Dedifferentiated amniotic fluid mesenchymal stem cell (primary cell): ENCODE data around the gene MINDY3.
"Not testable (repeated sequence)": the region's sequence is repeated elsewhere in the genome, so short reads cannot be mapped to it uniquely, and the experiment has no call there.

Source experiments
- DNase-seq: peaks from one replicate; pipeline ENCODE4 v3.0.0-alpha.2; 2016; ENCODE audit errors: extremely low spot score

Gene MINDY3

DNA sequence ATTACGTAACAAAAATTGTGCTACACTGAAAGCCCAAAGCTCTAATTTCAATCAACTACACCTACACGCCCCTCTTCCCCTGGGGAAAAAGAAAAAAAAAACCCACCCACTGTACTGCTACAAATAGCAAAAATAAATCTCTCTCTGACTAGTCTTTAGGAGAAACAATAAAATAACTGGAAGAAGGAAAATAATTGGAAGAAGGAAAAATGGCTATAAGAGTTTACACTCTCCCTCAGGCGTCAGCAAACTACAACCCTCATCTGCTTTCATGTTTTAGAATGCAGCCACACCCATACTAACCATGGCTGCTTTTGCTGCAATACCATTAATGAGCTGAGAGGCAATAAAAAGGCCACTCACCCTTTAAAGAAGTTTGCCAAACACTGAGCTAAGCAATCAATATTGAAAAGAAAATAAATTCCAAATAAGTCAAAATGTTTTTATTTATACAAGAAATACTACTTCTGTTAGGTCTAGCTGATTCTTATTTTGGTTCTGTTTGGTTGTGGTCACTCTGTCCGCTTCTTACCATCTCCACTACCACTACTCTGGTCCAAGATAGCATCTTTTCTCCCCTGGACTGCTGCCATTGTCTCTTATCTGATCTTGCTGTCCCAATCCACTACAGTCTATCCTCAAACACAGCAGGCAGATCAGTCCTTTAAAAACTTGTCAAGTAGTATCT lies 3.8 kb downstream of the MINDY3 start:
- DNase-seq, result no peak

DNA sequence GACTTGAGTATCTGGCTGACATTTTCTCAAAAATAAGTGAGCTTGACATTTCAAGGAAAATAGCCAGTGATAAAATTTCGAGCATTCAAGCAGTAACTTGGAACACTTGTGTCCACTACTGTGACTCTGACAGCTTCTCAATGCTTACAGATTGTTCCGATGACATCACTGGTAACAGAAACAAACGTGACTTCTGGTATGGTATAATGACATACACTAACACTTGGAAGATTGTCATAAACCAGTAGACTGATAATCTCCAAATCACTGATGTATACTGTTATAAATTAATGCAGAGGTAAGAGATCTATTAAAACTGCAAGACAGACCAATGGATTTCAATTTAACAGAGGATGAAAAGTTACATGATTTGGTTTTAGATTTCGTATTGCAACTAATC lies 6.5 kb downstream of the MINDY3 start:
- DNase-seq, result no peak

DNA sequence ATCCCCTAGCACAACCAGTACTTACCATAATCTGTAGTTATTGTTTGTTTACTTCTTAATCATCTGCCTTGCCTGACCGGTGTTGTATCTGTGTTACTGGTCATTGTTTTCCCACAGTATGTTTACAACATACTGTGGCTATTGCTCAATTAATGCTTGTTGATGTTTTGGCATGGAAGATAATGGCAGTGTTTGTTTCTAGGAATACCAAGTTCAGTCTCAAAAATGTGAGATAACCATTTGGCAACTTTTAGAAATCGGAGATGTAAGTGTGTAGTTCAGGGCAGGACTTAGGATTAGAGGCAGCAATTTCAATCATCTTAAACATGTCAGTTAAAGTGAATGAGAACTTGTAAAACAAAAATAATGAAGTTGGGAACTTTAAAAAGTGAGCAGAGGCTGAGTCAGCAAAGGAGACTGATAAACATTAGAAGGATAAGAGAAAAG lies 8.2 kb downstream of the MINDY3 start:
- no peak for DNase-seq

DNA sequence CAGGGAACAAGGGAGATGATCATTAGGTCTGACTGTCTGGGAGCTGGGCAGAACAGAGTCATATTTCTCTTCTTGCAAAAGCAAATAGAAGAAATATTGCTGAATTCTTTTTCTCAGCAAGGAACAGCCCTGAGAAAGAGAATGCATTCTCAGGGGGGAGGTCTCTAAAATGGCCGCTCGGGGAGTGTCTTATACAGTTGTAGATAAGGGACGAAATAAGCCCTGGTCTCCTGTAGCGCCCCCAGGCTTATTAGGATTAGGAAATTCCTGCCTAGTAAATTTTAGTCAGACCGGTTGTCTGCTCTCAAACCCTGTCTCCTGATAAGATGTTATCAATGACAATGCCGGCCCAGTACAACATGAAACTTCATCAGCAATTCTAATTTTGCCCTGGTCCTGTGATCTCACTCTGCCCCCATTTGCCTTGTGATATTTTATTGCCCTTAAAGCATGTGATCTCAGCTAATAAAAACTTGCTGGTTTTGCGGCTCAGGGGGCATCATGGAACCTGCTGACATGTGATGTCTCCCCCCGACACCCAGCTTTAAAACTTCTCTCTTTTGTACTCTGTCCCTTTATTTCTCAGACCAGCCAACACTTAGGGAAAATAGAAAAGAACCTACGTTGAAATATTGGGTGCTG lies 9.8 kb downstream of the MINDY3 start:
- not testable (repeated sequence) for DNase-seq

DNA sequence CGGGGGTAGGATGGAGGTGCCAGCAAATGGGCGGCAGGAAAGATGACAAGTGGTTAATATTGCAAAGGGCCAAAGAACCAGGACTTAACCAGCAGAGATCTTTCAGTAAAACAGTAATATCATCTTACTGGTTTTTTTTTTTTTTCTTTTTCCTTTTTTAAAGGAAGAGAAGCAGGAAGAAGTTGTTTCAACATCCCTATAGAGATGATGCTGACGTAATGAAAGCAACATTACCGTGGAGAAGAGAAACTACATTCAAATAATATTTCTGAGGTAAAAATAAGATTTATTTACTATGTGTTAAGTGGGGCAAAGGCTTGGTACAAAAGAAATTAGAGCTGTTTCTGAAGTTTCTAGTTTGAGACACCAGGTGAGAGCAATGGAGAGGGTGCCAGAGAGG lies 11.0 kb downstream of the MINDY3 start:
- no peak for DNase-seq

DNA sequence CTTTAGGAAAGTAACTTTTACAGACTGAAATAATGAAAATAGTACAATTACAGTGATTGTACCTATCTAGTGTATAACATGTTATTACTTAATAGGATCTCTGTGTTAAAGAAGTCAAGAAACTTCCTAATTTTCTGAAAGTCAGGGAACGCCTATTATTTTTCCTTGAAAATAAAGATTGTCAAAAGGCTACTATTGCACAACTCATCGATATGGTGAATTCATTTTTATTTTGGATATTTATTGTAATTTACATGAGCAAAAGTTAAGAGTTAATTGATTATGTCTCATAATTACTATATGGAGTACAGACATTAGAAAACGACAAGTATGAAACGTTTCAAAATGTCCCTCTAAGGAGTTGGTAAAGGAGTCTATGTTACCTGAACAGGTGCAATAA lies 12.8 kb downstream of the MINDY3 start:
- no peak for DNase-seq

DNA sequence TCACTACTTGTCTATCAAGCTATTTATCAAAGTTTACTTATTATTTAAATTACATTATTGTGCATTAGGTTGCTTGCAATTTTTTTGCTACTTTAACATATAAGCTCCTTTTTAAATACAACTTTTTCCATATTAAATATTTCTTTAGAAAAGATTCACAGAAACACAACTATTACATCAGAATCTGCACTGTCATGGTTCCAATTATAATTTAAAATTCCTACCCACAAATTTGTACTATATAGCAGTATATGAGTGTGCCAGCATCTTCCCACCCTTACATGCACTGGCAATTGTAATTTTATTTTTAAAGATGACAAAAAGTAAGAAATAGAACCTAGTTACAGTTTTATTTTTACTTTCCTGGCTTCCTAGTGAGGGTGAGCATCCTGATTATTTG lies 15.8 kb downstream of the MINDY3 start:
- no peak for DNase-seq

DNA sequence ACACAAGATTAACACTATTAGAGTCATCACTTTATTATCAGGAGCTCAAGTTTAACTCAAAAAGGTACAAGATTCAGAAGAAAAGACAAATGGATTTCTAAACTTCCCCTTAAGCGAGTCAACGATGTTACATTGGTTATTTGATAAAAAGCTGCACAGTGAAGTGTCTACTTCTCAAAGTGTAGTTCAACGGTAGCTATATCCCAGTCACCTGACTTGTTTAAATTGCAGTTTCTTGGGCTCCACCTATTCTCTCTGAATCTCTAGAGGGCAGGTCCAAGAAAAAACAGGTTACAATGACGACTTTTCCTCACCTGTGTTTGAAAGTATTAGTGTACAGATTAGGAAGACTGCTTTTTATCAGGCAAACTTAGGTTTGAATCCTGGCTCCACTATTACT lies 16.6 kb downstream of the MINDY3 start:
- DNase-seq, result no peak

DNA sequence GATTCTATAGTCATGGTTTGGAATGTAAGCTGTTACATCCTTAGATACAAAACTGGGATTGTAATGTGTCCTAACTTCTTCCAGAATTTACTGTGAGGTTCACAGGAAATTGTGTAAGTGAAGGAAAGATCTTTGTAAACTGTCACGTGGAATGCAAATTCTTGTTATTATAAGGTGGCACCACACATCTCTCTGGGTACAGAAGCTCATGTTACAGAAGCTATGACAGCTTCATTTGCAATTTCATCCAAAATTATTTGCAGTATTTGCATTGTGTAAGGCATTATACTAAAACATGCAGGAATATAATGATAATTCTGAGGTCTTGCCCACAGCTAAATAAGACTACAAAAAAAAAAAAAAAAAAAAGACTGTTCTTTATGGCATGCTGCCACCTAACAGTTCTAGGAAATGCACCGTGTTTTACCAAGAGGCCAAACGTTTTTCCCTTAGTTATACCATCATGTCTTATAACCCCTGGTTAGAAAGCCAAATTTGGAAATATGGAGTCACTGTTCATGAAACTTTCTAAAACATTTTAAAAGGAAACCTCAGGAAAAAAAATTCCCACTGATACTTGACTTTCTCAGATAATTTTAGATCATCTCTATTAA lies 17.6 kb downstream of the MINDY3 start:
- DNase-seq, result no peak

DNA sequence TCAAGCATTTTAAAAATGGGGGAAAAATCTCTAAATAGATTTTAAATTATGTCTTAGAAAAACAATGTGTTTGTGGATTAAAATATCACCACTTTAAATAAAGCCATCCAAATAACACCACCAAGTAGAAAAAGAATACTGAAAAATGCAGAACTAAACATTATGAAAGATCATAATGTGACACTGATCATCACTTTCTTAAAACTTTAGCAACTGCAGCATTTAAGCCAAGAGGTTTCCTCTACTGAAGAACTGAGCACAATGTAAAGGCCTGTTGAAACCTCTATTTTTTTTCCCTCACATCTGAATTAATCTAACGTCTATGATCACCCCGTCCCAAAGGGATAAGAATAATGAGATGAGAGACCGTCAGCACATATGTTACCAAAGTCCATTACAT lies 18.6 kb downstream of the MINDY3 start:
- DNase-seq, result no peak

DNA sequence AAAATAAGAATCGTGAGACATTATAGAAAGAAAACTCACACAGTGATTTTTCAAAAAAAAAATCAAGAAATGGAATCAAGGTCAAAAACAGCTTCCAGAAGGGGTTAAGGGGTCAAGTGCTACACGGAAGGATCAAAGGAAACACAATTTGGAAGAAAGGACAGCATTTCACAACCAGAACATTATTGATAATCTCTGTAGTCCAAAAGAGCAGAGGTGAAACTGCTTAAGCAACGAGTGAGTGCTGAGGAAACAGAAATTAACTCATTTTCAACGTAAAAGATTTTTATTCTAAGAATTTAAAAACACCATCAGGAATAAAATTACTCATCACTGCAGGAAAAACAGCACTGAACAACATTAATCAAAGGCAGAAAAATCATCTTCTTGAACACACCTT lies 23.5 kb downstream of the MINDY3 start:
- DNase-seq, result no peak

DNA sequence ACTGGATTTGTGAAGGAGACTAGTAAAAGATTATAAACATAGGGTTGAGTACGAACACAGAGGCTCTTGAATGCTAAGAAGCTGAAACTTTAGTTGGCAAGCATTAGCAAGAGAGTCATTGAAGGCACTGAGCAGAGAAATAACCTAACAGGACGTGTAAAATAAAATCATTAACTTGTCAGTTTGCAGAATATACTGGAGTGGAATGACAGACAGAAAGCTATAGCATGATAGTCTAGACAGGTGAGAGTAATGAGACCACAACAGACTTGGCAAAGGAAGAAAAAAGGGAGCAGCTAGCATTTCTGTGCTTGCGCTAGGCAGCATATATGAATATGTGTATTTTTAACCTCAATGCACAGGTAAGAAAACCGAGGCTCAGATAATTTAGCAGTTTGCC lies 30.8 kb downstream of the MINDY3 start:
- DNase-seq, result no peak

DNA sequence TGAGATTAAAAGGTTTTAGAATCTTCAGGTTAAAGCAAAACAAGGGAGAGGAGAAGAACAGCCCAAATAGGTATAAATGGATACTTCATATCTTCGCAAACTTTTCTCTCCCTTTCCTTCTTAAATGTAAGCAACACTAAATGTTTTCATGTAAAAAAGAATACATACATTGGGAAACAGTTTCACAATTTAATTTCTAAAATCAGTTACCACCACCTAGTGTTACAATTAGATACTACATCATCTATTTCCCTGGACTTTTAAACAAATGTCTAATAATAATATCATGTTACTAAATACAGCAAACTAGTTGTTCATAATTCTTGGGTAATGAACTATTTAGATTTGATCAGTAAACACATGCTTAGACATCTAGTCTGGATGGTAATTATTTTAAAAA lies 35.8 kb downstream of the MINDY3 start:
- DNase-seq, result peak; percentile 58

DNA sequence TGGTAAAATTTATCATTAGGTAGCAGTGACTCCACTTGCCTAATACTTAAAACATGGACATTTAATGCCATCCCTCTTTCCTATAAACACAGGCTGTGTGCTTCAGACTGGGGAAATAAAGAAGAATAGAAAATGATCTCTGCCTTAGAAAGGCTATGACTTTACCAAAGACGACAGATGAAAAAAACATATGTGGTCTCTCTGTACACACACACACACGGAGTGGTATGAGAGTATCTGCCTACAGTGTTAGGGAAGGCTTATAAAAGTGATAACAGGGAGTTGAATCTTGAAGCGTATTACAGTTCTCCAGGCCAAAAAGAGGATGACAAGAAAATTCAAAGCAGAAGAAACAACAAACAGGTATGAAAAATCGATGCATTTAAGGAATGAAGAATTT lies 38.2 kb downstream of the MINDY3 start:
- DNase-seq, result no peak

DNA sequence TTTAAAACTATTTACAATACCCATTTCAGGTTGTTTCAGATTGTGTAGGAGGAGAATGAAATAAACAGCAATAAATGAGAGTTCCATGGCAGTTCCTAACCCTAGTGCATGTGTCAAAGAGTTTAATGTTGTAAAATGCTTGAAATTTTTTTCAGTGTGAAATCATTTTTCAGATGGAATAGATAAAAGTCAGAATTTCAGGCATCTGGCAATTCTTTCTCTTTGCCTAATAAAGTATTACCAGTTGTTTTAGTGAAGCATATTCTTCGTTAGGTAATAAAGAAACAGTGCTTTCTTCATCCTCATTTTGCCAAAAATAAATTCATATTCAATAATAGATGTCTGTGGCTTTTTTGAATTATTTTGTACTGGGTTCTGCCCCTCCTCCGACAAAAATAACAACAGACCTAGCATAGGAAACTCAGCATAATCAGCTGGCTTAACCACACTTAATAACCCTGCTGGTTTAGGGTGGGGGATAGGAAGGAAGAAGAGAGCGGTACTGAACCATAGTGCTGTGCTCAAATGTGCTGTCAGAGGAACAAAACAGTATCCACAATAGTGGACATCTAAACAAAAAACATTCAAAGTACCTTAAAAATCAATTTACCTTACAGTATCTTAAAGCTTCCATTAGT lies 39.1 kb downstream of the MINDY3 start:
- no peak for DNase-seq

DNA sequence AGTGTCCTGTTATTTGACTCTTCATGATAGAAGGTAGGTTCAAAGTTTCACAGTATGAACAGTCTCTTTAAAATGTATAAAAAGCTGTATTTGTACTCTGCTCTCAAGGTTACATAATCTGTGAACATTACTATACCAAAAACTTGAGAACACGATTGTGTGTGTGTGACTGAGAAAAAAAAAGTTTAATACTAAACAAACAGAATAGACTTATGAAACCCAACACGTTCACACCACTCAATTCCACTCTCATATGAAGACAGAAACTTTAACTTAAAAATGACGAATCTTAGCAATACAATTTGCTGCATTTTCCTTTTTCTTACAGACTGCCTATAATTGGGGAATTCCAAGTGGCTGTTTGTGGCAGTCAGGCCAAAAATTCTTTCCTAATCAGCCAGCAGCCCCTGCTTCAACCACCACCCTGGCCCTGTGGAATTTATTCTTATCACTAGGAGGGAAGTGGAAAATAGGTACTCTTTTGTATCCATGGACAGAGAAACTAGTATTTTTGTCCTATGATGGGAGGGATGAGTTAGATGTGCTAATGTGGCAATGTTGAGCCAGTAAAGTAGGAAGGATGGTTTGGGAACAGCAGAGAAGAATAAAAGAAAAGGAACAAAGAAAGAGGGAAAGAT lies 42.8 kb downstream of the MINDY3 start:
- no peak for DNase-seq

DNA sequence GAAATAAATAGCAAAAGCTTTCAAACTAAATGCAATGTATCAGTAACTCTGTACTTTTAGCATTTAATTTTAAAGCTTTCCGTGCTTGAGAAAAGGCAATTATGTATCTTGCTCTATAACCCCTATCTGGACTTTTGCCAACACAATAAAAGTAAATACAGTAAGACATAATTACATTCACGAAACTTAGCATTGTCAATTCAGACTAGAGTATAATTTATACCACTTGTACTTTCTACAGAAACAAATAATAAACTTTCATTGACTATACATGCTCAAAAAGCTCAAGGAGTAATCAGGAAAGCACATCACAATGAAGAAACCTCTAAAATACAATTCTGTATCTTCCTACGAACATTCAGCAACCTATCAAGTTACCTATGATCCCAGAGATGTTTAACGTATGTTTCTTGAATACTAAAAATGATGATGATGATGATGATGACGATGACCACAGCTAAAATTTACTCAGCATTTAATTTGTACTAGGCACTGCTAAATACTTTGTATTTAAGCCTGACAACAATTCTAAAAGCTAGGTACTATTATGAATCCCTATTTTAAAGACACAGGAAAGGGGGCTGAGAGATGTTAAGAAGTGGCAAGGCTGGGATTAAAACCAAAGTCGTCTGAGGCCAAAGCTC lies 44.9 kb downstream of the MINDY3 start:
- no peak for DNase-seq

DNA sequence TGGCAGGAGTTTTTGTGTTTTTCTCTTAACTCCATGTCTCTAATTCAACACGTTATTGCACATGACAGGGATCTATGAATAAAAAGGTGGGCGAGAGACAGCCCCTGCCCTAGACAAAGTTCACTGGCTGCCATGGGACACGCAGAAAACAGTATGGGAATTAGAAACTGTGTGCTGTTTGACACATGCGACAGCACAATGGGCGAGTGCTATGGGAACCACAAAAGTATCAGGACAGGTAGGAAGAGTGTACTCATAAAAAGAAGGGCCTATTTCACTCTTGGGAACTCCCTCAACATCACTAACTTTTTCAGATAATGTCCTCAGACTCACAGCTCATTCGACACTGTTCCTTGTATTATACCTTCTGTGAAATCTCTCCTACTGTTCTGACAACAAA lies 45.7 kb downstream of the MINDY3 start:
- DNase-seq, result no peak

DNA sequence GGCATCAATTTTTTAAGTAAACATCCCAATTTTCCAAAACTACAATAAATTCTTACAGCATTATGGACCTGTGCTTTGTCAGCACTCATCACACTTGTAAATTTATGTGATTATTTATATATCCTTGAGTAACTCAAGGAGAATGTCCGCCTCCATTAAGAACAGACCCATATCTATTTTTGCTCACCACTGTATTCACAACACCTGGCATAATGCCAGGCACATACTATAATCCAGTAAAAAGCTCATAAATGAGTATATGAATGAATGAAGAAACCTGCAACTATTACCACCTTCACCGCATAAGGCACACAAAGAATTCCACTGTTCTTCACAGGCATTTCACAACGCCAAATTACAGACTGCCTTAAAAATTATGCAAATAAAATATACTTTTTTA lies 46.9 kb downstream of the MINDY3 start:
- no peak for DNase-seq

DNA sequence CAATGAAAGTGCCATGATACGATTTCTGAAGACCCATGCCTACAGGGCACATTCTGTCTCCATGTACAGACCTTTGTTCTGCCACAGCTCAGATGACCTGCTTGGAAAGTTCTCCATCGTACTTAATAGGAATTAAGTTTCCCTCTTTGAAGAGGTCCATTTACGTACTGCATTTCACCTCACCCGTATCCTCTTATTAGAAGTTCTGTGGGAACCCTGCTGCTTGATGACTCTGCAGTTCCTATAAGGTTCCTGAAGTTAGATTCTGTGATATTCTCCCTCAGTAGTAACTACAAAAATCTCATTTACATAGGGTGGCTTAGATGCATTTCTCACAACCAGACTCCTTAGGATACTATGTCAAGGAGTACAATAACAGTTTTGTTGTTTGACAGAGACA lies 50.9 kb downstream of the MINDY3 start:
- DNase-seq, result no peak

DNA sequence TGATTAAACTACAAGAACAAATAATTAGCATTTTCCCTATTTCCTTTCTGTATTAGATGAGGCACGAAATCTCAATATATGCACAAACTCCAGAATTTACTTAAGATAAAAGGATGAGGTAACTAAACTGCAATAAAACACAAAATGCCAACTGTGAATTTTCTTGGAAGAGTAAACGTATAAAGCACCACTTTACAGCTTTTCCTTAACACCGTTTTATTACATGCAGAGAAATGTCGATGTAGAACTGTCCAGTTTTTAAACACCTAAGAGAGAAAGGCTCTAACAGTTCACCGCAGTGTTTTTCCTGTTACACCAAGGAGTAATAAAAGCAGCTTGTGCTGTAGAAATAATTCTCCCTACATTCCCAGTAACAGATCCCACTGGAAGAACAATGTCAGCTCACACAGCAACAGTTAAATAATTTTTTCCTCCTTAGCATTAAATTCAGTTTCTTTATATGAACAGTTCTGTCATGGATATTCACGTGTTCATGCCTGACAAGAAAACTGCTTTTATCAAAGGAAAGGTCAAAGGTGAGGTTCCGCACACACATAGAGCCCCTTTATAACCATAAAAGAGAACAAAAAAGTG lies 52.0 kb downstream of the MINDY3 start:
- no peak for DNase-seq
